ENCODE data around the gene HOXB8. TPM values are rescaled to one million over a fixed set of nuclear protein-coding genes. Genes with fewer than 3 reads are reported as not detected.

Gene HOXB8
- total RNA-seq, 5 donors from 2014 or later (not counting 1 experiment from before 2014, with no cell fraction given): not detected

GRCh38 chr17:48601207-48601538 lies 13.9 kb downstream of the HOXB8 start:
- H3K27ac Mint-ChIP-seq: peak overlapping the region in 1 of 2 donors; percentile 36
- no peaks in the 10 kb centered on the region for H3K9me3 ChIP-seq
- H3K36me3 Mint-ChIP-seq: no peaks in the 10 kb centered on the region
- H3K4me3 ChIP-seq (ENCODE audit: control insufficient read depth in 1 of 2, extremely low read depth in 1 of 2, low read length in 1 of 2): no peak overlapping the region
- no peaks in the 10 kb centered on the region for H3K36me3 ChIP-seq (ENCODE audit: control insufficient read depth in 2 of 2, extremely low read depth in 1 of 2, insufficient read depth in 1 of 2, low read length in 1 of 2)
- DNase-seq: no peak
- H3K27ac ChIP-seq (ENCODE audit: low read length): no peak overlapping the region
- no peak for ATAC-seq (replicated peaks in 1 of 4)
- H3K4me3 Mint-ChIP-seq: no peak overlapping the region
- ChIA-PET POLR2A (interaction anchor here (0.6 to 0.7 kb wide), 3 partner anchors 22 to 408 kb away, joined by 3 to 4 read pairs (median 3); no protein-coding TSS in a partner anchor), CTCF (interaction anchor here (0.6 to 1.4 kb wide), 8 partner anchors 9 to 397 kb away, joined by 3 to 9 read pairs (median 4); partner anchors contain the start of genes HOXB3 (in 1 of the 2) and HOXB8 (in 1 of the 2))
- peaks cover 8 to 58% of the 10 kb centered on the region in 2 experiments for H3K4me1 ChIP-seq (ENCODE audit: control insufficient read depth in 1 of 2, extremely low read depth in 1 of 2, insufficient read depth in 2 of 2, low read length in 2 of 2)
- peaks cover 32 to 49% (median 37%) of the 10 kb centered on the region in 3 donors for H3K4me1 Mint-ChIP-seq
- H3K27me3 ChIP-seq (replicated peaks in 1 of 2; ENCODE audit: control insufficient read depth in 2 of 2, extremely low read depth in 1 of 2, insufficient read depth in 2 of 2, low read length in 1 of 2): peaks cover 19 to 96% of the 10 kb centered on the region in 2 experiments
- H3K27me3 Mint-ChIP-seq: peaks cover 89 to 96% of the 10 kb centered on the region in 2 donors
- no CpG with 5 or more reads among the region's 4 CpGs for WGBS (ENCODE audit: insufficient coverage)
- H3K9me3 Mint-ChIP-seq: no peaks in the 10 kb centered on the region

GRCh38 chr17:48600244-48601098 lies 14.6 kb downstream of the HOXB8 start:
- no peak overlapping the region for H3K27ac ChIP-seq (ENCODE audit: low read length)
- Mint-ChIP-seq H3K36me3 (no peaks in the 10 kb centered on the region), H3K9me3 (no peaks in the 10 kb centered on the region), H3K4me3 (no peak overlapping the region), H3K27ac (peak overlapping the region in 1 of 2 donors; percentile 43), H3K4me1 (peaks cover 35 to 50% (median 38%) of the 10 kb centered on the region in 3 donors), H3K27me3 (peaks cover 91 to 96% of the 10 kb centered on the region in 2 donors)
- no peaks in the 10 kb centered on the region for H3K36me3 ChIP-seq (ENCODE audit: control insufficient read depth in 2 of 2, extremely low read depth in 1 of 2, insufficient read depth in 1 of 2, low read length in 1 of 2)
- peaks cover 8 to 63% of the 10 kb centered on the region in 2 experiments for H3K4me1 ChIP-seq (ENCODE audit: control insufficient read depth in 1 of 2, extremely low read depth in 1 of 2, insufficient read depth in 2 of 2, low read length in 2 of 2)
- DNase-seq (no peak), ATAC-seq (replicated peaks in 1 of 4) (no peak)
- ChIA-PET POLR2A (interaction anchor here (0.6 kb wide), 2 partner anchors 22 to 408 kb away, joined by 3 to 4 read pairs; no protein-coding TSS in a partner anchor), CTCF (interaction anchor here (0.6 to 1.3 kb wide), 5 partner anchors 8 to 249 kb away, joined by 3 to 9 read pairs (median 6); no protein-coding TSS in a partner anchor)
- no peaks in the 10 kb centered on the region for H3K9me3 ChIP-seq
- H3K4me3 ChIP-seq (ENCODE audit: control insufficient read depth in 1 of 2, extremely low read depth in 1 of 2, low read length in 1 of 2): no peak overlapping the region
- H3K27me3 ChIP-seq (replicated peaks in 1 of 2; ENCODE audit: control insufficient read depth in 2 of 2, extremely low read depth in 1 of 2, insufficient read depth in 2 of 2, low read length in 1 of 2): peaks cover 15 to 97% of the 10 kb centered on the region in 2 experiments
- WGBS (ENCODE audit: insufficient coverage): over 99% methylated on average over 12 of the region's 17 CpGs

- Histone ChIP-seq H3K27ac (ENCODE audit: low read length) (no peak overlapping the region), H3K4me3 (ENCODE audit: control insufficient read depth in 1 of 2, extremely low read depth in 1 of 2, low read length in 1 of 2) (no peak overlapping the region), H3K36me3 (ENCODE audit: control insufficient read depth in 2 of 2, extremely low read depth in 1 of 2, insufficient read depth in 1 of 2, low read length in 1 of 2) (no peaks in the 10 kb centered on the region), H3K9me3 (no peaks in the 10 kb centered on the region), H3K4me1 (ENCODE audit: control insufficient read depth in 1 of 2, extremely low read depth in 1 of 2, insufficient read depth in 2 of 2, low read length in 2 of 2) (peaks cover 8 to 57% of the 10 kb centered on the region in 2 experiments), H3K27me3 (replicated peaks in 1 of 2; ENCODE audit: control insufficient read depth in 2 of 2, extremely low read depth in 1 of 2, insufficient read depth in 2 of 2, low read length in 1 of 2) (peaks cover 15 to 97% of the 10 kb centered on the region in 2 experiments)
- no peak for DNase-seq
- POLR2A ChIA-PET: no interaction called here
- no peak for ATAC-seq (replicated peaks in 1 of 4)
- H3K27ac Mint-ChIP-seq: no peak overlapping the region
- peaks cover 35 to 49% (median 37%) of the 10 kb centered on the region in 3 donors for H3K4me1 Mint-ChIP-seq
- CTCF ChIA-PET: no interaction called here
- H3K27me3 Mint-ChIP-seq: peaks cover 90 to 96% of the 10 kb centered on the region in 2 donors
- H3K4me3 Mint-ChIP-seq: no peak overlapping the region
- H3K36me3 Mint-ChIP-seq: no peaks in the 10 kb centered on the region
- no peaks in the 10 kb centered on the region for H3K9me3 Mint-ChIP-seq
- no CpG with 5 or more reads among the region's 5 CpGs for WGBS (ENCODE audit: insufficient coverage)
These were observed 15.7 kb downstream of the HOXB8 start for GRCh38 chr17:48599354-48599753.

GRCh38 chr17:48598736-48599135 lies 16.4 kb downstream of the HOXB8 start:
- H3K27me3 ChIP-seq (replicated peaks in 1 of 2; ENCODE audit: control insufficient read depth in 2 of 2, extremely low read depth in 1 of 2, insufficient read depth in 2 of 2, low read length in 1 of 2): peaks cover 12 to 96% of the 10 kb centered on the region in 2 experiments
- no peak for DNase-seq
- ChIA-PET CTCF (interaction anchor here in 1 of 2 donors (0.9 kb wide), 1 partner anchor 14 kb away, joined by 4 read pairs; no protein-coding TSS in a partner anchor), POLR2A (no interaction called here)
- H3K27ac ChIP-seq (ENCODE audit: low read length): no peak overlapping the region
- Mint-ChIP-seq H3K36me3 (no peaks in the 10 kb centered on the region), H3K4me1 (peaks cover 35 to 53% (median 38%) of the 10 kb centered on the region in 3 donors), H3K4me3 (peak overlapping the region; percentile 10 to 81 (median 74)), H3K27ac (no peak overlapping the region), H3K9me3 (no peaks in the 10 kb centered on the region), H3K27me3 (peaks cover 90 to 96% of the 10 kb centered on the region in 2 donors)
- no peaks in the 10 kb centered on the region for H3K9me3 ChIP-seq
- 67% methylated on average over 1 of the region's 7 CpGs for WGBS (ENCODE audit: insufficient coverage)
- H3K4me3 ChIP-seq (ENCODE audit: control insufficient read depth in 1 of 2, extremely low read depth in 1 of 2, low read length in 1 of 2): no peak overlapping the region
- no peaks in the 10 kb centered on the region for H3K36me3 ChIP-seq (ENCODE audit: control insufficient read depth in 2 of 2, extremely low read depth in 1 of 2, insufficient read depth in 1 of 2, low read length in 1 of 2)
- H3K4me1 ChIP-seq (ENCODE audit: control insufficient read depth in 1 of 2, extremely low read depth in 1 of 2, insufficient read depth in 2 of 2, low read length in 2 of 2): peaks cover 8 to 56% of the 10 kb centered on the region in 2 experiments
- no peak for ATAC-seq (replicated peaks in 1 of 4)

- Histone ChIP-seq H3K9me3 (no peaks in the 10 kb centered on the region), H3K36me3 (ENCODE audit: control insufficient read depth in 2 of 2, extremely low read depth in 1 of 2, insufficient read depth in 1 of 2, low read length in 1 of 2) (no peaks in the 10 kb centered on the region), H3K4me3 (ENCODE audit: control insufficient read depth in 1 of 2, extremely low read depth in 1 of 2, low read length in 1 of 2) (peak overlapping the region; percentile 41 to 46), H3K4me1 (ENCODE audit: control insufficient read depth in 1 of 2, extremely low read depth in 1 of 2, insufficient read depth in 2 of 2, low read length in 2 of 2) (peaks cover 12 to 60% of the 10 kb centered on the region in 2 experiments), H3K27ac (ENCODE audit: low read length) (no peak overlapping the region), H3K27me3 (replicated peaks in 1 of 2; ENCODE audit: control insufficient read depth in 2 of 2, extremely low read depth in 1 of 2, insufficient read depth in 2 of 2, low read length in 1 of 2) (peaks cover 12 to 95% of the 10 kb centered on the region in 2 experiments)
- ATAC-seq (replicated peaks in 1 of 4) (peak; percentile 15 to 52 (median 36)), DNase-seq (peak in 5 of 35 experiments; percentile 37 to 50 (median 42))
- 1% methylated on average over 50 of the region's 68 CpGs for WGBS (ENCODE audit: insufficient coverage)
- ChIA-PET POLR2A (no interaction called here), CTCF (interaction anchor here in 1 of 2 donors (0.9 kb wide), 1 partner anchor 15 kb away, joined by 4 read pairs; no protein-coding TSS in a partner anchor)
- no peak overlapping the region for H3K27ac Mint-ChIP-seq
- H3K36me3 Mint-ChIP-seq: no peaks in the 10 kb centered on the region
- no peaks in the 10 kb centered on the region for H3K9me3 Mint-ChIP-seq
- H3K4me1 Mint-ChIP-seq: peaks cover 42 to 53% (median 46%) of the 10 kb centered on the region in 3 donors
- H3K4me3 Mint-ChIP-seq: peak overlapping the region; percentile 64 to 81 (median 74)
- H3K27me3 Mint-ChIP-seq: peaks cover 89 to 94% of the 10 kb centered on the region in 2 donors
These were observed 17.1 kb downstream of the HOXB8 start for GRCh38 chr17:48597778-48598631.

- peak overlapping the region; percentile 64 to 81 (median 74) for H3K4me3 Mint-ChIP-seq
- DNase-seq: peak in 3 of 35 experiments; percentile 44 to 66 (median 48)
- peak overlapping the region; percentile 41 to 46 for H3K4me3 ChIP-seq (ENCODE audit: control insufficient read depth in 1 of 2, extremely low read depth in 1 of 2, low read length in 1 of 2)
- H3K27me3 ChIP-seq (replicated peaks in 1 of 2; ENCODE audit: control insufficient read depth in 2 of 2, extremely low read depth in 1 of 2, insufficient read depth in 2 of 2, low read length in 1 of 2): peaks cover 12 to 93% of the 10 kb centered on the region in 2 experiments
- ATAC-seq (replicated peaks in 1 of 4): peak in 2 of 4 experiments; percentile 53 to 58
- 0% methylated on average over 14 of the region's 16 CpGs for WGBS (ENCODE audit: insufficient coverage)
- no peaks in the 10 kb centered on the region for H3K9me3 ChIP-seq
- CTCF ChIA-PET: no interaction called here
- H3K9me3 Mint-ChIP-seq: no peaks in the 10 kb centered on the region
- H3K27ac Mint-ChIP-seq: no peak overlapping the region
- H3K36me3 ChIP-seq (ENCODE audit: control insufficient read depth in 2 of 2, extremely low read depth in 1 of 2, insufficient read depth in 1 of 2, low read length in 1 of 2): no peaks in the 10 kb centered on the region
- POLR2A ChIA-PET: no interaction called here
- H3K36me3 Mint-ChIP-seq: no peaks in the 10 kb centered on the region
- peaks cover 12 to 60% of the 10 kb centered on the region in 2 experiments for H3K4me1 ChIP-seq (ENCODE audit: control insufficient read depth in 1 of 2, extremely low read depth in 1 of 2, insufficient read depth in 2 of 2, low read length in 2 of 2)
- peaks cover 46 to 54% (median 51%) of the 10 kb centered on the region in 3 donors for H3K4me1 Mint-ChIP-seq
- no peak overlapping the region for H3K27ac ChIP-seq (ENCODE audit: low read length)
- peaks cover 89 to 94% of the 10 kb centered on the region in 2 donors for H3K27me3 Mint-ChIP-seq
These were observed 17.6 kb downstream of the HOXB8 start for GRCh38 chr17:48597528-48597777.

All from T-cell (primary cell).